Embryonic facial prominence (tissue), 1 donor: Measurements from ENCODE around the gene C11orf52.
"Not testable (repeated sequence)": the region's sequence is repeated elsewhere in the genome, so short reads cannot be mapped to it uniquely, and the experiment has no call there.

Experiments
- DNase-seq: peaks from one replicate; pipeline ENCODE4 v3.0.0-alpha.2; 2016; ENCODE audit errors: extremely low spot score

Gene C11orf52

GRCh38 chr11:111913031-111913861 is 5.5 kb upstream of the C11orf52 start:
- no peak for DNase-seq

GRCh38 chr11:111913997-111914396 is 4.7 kb upstream of the C11orf52 start:
- DNase-seq = peak; percentile 50

GRCh38 chr11:111916768-111917167 is 1.9 kb upstream of the C11orf52 start:
- no peak for DNase-seq

- DNase-seq = no peak
Observed at GRCh38 chr11:111917312-111917711, 1.4 kb upstream of the C11orf52 start.

- DNase-seq = no peak
Observed at GRCh38 chr11:111917788-111918187, 925 bp upstream of the C11orf52 start.

GRCh38 chr11:111920908-111921307 is 2.2 kb downstream of the C11orf52 start:
- no peak for DNase-seq

- DNase-seq = no peak
Observed at GRCh38 chr11:111921541-111922230, 3.0 kb downstream of the C11orf52 start.

GRCh38 chr11:111922803-111923202 is 4.1 kb downstream of the C11orf52 start:
- no peak for DNase-seq

- no peak for DNase-seq
Observed at GRCh38 chr11:111923351-111923788, 4.7 kb downstream of the C11orf52 start.

GRCh38 chr11:111923951-111924350 is 5.2 kb downstream of the C11orf52 start:
- DNase-seq = no peak

GRCh38 chr11:111925953-111926352 is 7.2 kb downstream of the C11orf52 start:
- no peak for DNase-seq

- DNase-seq = peak; percentile 89
Observed at GRCh38 chr11:111926505-111927391, 8.0 kb downstream of the C11orf52 start.

GRCh38 chr11:111930472-111930871 is 11.8 kb downstream of the C11orf52 start:
- no peak for DNase-seq

GRCh38 chr11:111932611-111932950 is 13.9 kb downstream of the C11orf52 start:
- DNase-seq = no peak

GRCh38 chr11:111933176-111933575 is 14.5 kb downstream of the C11orf52 start:
- DNase-seq = not testable (repeated sequence)

GRCh38 chr11:111933872-111934271 is 15.2 kb downstream of the C11orf52 start:
- DNase-seq = no peak

- no peak for DNase-seq
Observed at GRCh38 chr11:111934306-111934705, 15.6 kb downstream of the C11orf52 start.

- no peak for DNase-seq
Observed at GRCh38 chr11:111935317-111936039, 16.8 kb downstream of the C11orf52 start.

GRCh38 chr11:111936040-111936540 is 17.4 kb downstream of the C11orf52 start:
- no peak for DNase-seq

- DNase-seq = no peak
Observed at GRCh38 chr11:111937461-111937769, 18.7 kb downstream of the C11orf52 start.

- no peak for DNase-seq
Observed at GRCh38 chr11:111937844-111938243, 19.1 kb downstream of the C11orf52 start.
